Measurements from ENCODE around the gene STX18. TPM values are rescaled to one million over a fixed set of nuclear protein-coding genes. Genes with fewer than 3 reads are reported as not detected.
"Not testable (repeated sequence)": the region's sequence is repeated elsewhere in the genome, so short reads cannot be mapped to it uniquely, and the experiment has no call there.

Gene STX18
- polyA plus RNA-seq, 3 donors, result 59.7 to 74.7 (median 63.8) TPM

DNA sequence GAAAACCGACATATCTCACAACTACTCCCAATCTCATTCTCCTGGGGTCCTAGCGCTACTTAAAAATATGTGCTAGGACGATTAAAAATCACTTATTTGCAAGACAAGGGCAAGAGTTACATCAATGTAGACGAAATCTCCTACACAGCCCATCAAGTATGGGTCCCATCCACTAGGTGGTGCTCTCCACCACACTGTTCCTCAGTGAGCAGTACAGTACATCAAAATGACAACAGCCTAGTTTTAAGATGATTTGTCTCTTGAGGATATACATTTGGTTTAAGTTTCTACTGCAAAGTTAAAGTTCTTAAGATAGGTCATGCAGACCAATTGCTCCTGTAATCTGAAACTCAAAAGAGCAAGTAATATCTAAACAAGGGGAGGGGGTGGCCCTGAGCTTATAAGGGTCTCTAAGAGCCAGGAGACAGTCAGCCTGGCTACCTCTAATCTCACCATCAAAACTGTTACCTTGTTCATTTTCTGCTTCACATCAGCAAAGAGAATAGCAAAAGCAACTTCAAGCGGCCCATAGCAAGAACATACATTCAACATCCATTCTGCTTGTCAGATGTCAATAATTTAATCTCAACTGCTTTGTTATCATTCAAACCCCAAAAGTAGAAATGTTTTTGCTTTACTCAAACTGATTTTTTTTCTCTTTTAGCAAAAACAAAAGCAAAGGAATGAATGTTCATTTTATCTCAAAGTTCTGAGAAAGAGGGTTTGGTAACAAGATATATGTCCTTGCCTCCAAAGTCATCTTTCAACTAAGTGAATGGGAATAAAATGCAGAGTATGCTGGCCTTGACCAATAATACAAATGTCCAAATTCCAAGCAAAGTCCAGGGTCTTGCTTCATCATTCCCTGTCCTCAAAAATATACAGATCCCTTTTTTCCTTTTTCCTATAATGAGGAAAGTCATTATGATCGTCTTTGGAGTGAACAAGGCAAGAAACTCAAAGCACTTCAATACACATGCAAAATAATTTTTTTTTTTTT, 53.1 kb downstream of the STX18 start:
- peak; percentile 68 for DNase-seq

- DNase-seq, result no peak
Measured at GRCh38 chr4:4486969-4487368, 54.9 kb downstream of the STX18 start.

DNA sequence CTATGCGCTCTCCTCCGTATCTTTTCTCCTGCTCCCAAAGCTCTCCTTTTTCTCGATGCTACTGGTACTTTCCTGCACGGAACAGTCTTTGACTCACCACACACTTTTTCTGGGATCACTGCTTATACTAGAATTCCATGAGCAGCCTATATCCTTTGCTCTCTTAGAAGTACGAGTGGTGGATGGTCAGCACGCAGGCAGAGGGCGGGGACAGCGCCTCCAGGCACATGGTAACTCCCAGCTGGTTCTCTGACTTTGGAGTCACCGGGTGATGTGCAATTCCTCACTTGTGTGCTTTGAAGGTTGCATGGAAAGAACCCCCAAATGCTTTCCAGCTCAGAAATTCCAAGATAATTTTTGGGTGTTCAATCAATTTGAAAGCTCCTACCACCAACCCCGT, 56.0 kb downstream of the STX18 start:
- DNase-seq, result no peak

DNA sequence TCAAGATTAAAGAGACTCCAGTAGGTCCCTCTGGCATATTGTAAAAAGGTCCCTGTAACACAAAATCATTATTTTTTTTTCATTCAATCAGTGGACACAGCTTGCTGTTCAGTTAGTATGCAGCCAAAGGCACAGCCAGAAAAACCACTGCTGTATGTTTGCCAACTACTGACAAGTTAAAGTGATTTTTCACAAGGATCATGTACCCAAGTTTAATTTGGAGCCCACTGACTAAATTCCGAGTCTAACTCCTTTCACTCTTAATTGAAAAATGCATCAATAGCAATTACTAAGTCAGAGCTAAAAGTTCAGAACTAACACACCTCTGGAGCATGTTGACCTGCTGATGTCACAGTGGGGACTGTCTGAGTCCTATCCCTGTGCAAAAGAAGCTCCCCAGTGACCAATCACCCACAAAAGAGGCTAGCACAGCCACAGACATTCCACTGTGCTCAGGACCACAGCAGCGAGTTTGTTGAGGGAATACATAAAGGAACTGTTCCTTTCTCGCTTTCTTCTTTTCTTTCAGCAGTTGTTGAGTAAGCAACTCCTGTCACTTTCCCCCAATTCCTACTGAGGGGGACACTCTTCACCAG, 60.4 kb downstream of the STX18 start:
- no peak for DNase-seq

- no peak for DNase-seq
Measured at GRCh38 chr4:4480685-4481398, 61.0 kb downstream of the STX18 start.

DNA sequence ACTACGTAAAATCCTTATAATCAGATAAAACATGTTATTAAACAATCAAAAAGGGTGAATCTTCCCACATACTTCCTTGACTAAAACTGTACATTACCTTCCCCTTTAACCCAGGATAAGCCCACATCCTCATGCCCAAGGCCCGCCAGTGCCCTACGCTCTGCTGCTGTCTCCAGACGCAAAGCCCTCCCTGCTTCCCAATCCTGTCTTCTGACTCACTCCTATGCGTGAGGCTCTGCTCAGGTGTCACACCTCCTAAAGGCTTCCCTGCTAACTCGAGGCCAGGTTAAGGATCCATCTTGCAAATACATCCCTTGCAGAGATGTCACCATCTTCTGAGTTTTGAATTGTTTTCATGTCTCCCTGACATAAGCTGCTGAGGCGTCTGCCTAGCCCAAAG, 61.6 kb downstream of the STX18 start:
- no peak for DNase-seq

DNA sequence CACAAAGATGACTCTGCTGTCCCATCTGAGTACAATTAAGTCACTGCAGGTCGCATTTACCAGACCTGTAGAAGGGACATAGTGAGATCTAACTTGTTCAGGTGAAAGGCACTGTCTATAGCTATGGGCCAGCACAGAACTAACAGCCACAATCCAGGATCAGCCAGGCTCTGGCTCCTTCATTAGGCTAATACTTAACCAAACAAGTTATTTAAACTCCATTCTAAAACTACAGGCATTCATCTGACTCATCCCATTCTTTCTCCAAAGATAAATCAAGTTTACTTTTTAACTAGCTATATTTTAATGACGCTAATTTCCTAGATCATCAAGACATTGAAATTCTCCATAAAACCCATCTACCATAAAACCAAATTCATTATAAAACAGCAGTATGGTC, 62.5 kb downstream of the STX18 start:
- DNase-seq, result no peak

GRCh38 chr4:4477796-4478195, 64.1 kb downstream of the STX18 start:
- no peak for DNase-seq

GRCh38 chr4:4477391-4477790, 64.5 kb downstream of the STX18 start:
- DNase-seq, result no peak

- no peak for DNase-seq
Measured at GRCh38 chr4:4474476-4474875, 67.4 kb downstream of the STX18 start.

- no peak for DNase-seq
Measured at GRCh38 chr4:4472344-4472958, 69.4 kb downstream of the STX18 start.

- DNase-seq, result no peak
Measured at GRCh38 chr4:4471195-4471594, 70.7 kb downstream of the STX18 start.

GRCh38 chr4:4470208-4470607, 71.6 kb downstream of the STX18 start:
- no peak for DNase-seq

GRCh38 chr4:4465238-4465637, 76.6 kb downstream of the STX18 start:
- not testable (repeated sequence) for DNase-seq

DNA sequence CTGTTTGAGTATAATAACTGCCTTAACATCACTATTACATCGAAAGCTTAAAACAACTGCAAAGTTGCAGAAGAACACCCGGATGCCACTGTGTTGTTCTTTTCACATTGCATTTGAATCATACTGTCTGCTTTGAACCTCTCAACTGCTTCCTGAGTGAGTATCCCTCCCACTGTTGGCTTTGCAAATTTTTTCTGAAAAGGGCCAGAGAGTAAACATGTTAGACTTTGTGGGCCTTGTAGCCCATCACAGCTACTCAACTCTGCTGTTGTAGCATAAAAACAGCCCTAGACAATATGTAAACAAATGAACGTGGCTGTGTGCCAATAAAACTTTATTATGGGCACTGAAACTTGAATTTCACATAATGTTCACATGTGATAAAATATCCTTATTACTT, 78.9 kb downstream of the STX18 start:
- DNase-seq, result no peak

DNA sequence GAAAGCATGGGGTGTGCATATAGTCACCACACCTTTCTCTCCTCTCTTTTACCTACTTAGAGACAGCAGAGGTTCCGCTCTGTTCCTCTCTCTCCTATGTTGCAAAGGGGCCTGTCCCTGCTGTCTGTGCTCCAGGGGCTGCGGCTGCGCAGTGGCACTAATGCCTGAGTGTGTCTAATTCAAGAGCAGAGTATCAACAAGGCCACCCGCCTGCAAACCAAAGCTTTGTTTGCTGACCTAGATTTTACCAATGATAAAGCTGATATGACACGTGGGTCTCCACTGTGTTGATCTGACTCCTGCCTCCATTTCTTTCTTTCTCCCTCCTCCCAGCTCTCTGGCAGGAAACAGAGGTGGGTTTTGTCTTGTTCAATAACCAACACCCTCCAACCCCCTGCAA, 80.0 kb downstream of the STX18 start:
- no peak for DNase-seq

GRCh38 chr4:4461178-4461577, 80.7 kb downstream of the STX18 start:
- DNase-seq, result no peak

DNA sequence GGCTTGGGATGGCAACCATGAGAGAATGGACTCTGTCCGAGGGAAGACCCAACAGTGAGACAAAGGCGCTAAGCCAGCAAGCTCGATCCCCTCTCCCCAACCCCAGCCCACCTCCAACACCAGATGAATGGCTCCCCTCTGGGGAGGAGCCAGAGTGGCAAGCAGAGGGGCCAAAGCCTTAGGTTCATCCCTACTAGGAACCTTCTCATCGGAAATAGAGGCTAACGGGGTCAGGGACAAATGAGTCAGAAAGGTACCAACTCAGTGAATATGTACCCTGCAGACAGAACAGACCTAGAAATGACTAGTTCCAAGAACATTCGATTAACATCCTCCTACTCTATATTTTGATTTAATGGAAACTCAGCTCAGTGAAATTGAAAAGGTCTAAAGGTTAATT, 81.1 kb downstream of the STX18 start:
- DNase-seq, result no peak

DNA sequence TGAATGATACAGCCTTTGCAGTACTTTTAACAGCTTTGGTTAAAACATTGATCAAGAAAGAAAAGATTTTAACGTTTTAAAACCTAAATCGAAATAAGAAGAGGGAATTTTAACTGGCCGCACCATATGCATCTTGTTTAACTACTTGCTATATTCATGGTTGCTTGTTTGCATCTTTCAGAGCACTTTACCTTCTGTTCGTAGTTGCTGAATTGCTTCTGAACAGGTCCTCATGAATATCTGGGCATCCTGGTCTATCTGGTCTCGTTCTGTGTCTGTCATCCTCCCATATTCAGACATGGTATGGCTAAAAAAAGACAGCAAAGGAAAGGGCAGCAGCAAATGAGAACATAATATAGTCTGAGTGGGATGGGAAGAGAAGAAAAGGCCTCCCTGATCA, 82.7 kb downstream of the STX18 start:
- DNase-seq, result no peak

- no peak for DNase-seq
Measured at GRCh38 chr4:4457803-4458553, 83.9 kb downstream of the STX18 start.

DNA sequence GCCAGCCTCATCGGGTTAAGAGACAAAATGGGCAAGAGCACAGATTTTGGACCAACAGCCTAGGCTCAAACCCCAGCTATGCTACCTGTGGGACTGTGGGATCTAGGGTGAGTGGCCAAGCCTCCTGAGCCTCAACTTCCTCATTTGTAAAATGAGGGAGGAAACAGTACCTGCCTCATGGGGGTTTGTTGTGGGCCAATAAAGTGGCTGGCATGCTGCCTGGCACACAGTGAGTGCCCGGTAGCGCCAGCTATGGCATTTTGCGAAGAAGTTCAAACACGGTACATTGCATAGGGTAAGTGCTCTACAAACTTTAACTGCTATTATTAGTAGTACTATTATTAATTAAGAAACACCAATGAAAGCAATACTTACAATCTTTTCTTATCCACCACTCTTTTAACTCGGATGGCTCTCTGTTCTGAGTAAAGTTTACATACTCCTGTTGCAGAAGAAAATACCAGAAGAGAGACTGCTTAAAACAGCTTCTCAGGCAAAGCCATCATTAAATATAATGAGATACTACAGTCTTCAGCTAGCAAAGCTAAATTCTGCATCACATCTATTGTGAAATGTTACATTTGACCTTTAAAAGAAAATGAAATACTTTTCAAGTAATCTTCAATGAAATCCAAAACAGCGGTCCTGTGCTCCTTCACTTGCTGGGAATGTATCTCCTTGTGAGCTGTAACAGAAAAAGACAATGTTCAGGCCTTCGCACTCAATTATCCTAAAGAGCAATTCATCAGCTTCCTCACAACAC, 84.9 kb downstream of the STX18 start:
- no peak for DNase-seq
